Lung (tissue), 12 donors: ENCODE data around the gene PTPN14. TPM values are rescaled to one million over a fixed set of nuclear protein-coding genes. Genes with fewer than 3 reads are reported as not detected.

Experiments used
- ATAC-seq: fragments of 200-7000 bp; cut with Tn5 transposase; one replicate; pipeline ENCODE4 v1.9.1; 2020; ENCODE audit warnings: moderate number of reproducible peaks; ENCODE audit not compliant: insufficient read depth, low FRiP score
- DNase-seq, 3 donors: peaks; one replicate each; pipeline ENCODE4 v3.0.0-alpha.2; 2013 to 2017
- H3K27ac ChIP-seq, 2 donors: one replicate each; pipeline ENCODE4 v1.5.1; 2013; ENCODE audit warnings: mild to moderate bottlenecking in 2 of 2, moderate library complexity in 2 of 2, control low read depth in 1 of 2, inconsistent platforms in 1 of 2, low read depth in 1 of 2, low read length in 1 of 2
- H3K27me3 ChIP-seq, 3 donors: one replicate each; pipeline ENCODE4 v1.5.1; 2013; ENCODE audit warnings: low read length in 2 of 3; ENCODE audit not compliant: control insufficient read depth in 3 of 3, insufficient read depth in 3 of 3
- H3K36me3 ChIP-seq, 4 donors: one replicate each; pipeline ENCODE4 v1.5.1; 2013; ENCODE audit warnings: low read length in 4 of 4, mild to moderate bottlenecking in 1 of 4, moderate library complexity in 1 of 4; ENCODE audit not compliant: control insufficient read depth in 4 of 4, insufficient read depth in 4 of 4
- H3K4me1 ChIP-seq, 5 donors: one replicate each; pipeline ENCODE4 v1.5.1; 2013; ENCODE audit warnings: low read length in 5 of 5, mild to moderate bottlenecking in 2 of 5, moderate library complexity in 1 of 5; ENCODE audit not compliant: control insufficient read depth in 5 of 5, insufficient read depth in 5 of 5
- H3K4me3 ChIP-seq: one replicate; pipeline ENCODE4 v1.5.1; 2013; ENCODE audit warnings: mild to moderate bottlenecking, control low read depth, moderate library complexity
- H3K9ac ChIP-seq, 2 donors: one replicate each; pipeline ENCODE4 v1.5.1; 2013; ENCODE audit warnings: low read length in 2 of 2, control low read depth in 1 of 2; ENCODE audit not compliant: insufficient read depth in 1 of 2
- H3K9me3 ChIP-seq, 4 donors: one replicate each; pipeline ENCODE4 v1.5.1; 2013; ENCODE audit warnings: low read length in 3 of 4, mild to moderate bottlenecking in 1 of 4, moderate library complexity in 1 of 4; ENCODE audit not compliant: control insufficient read depth in 4 of 4, insufficient read depth in 3 of 4
- WGBS, 2 donors: extraction: QIAGEN DNeasy Blood & Tissue Kit; methylation state at CpG; one replicate each; pipeline ENCODE4 v1.1.7; 2013; 5-methylcytosine and 5-hydroxymethylcytosine counted together
- polyA plus RNA-seq, 2 donors: library from polyadenylated mRNA; stranded (reverse); fragments of 200-250 nt; gene quantifications; one replicate each; pipeline ENCODE4 v1.2.1, GENCODE V29; 2013
- total RNA-seq, 2 donors: library from RNA; depleted of rRNA in 1 of 2; stranded (reverse); fragments of >200 nt in 1 of 2; gene quantifications; one replicate each; pipeline ENCODE4 v1.2.1, GENCODE V29; 2014 to 2021
- TF ChIP-seq, protein P1 (sequence below): IDR thresholded peaks from 2 replicates; pipeline ENCODE4 v1.5.1; 2012; ENCODE audit warnings: mild to moderate bottlenecking; ENCODE audit errors: control extremely low read depth, extremely low read depth
- donor health status: control.
- donor health status: control.
- donor health status: Bipolar disorder and iron deficiency.
- donor health status: healthy.
- donor health status: DM: yes; HTN: yes; CAD: no.

PTPN14 gene
- total and polyA plus RNA-seq, 4 donors = 4.4 to 43.2 (median 15.2) TPM

DNA sequence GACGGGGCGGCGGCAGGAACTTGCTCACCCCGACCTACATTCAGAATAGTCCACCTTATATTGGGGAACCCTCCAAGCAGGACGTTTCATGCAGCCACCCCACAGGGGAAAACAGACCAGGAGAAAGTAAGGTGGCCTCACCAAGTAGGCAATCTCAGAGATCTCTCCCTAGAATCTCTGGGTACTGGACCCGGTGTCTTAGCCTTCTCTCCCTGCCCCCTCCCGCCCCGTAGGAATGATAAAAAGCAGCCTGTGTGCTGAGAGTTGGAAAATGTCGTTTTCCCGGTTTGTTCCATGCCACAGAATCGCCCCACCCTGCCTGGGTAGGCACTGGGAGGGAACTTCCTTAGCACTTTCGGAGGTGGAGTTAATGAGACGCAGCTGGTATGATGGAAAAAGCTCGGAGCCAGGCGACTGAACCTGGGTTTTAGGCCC lies 789 bp upstream of the PTPN14 start:
- peak overlapping the region; percentile 99 for H3K27ac ChIP-seq
- peaks cover 7 to 31% (median 19%) of the 10 kb centered on the region in 5 donors for H3K4me1 ChIP-seq
- ATAC-seq = peak; percentile 67
- peak overlapping the region; percentile 71 for H3K4me3 ChIP-seq
- H3K27me3 ChIP-seq = no peaks in the 10 kb centered on the region
- WGBS, 2 donors = 2% methylated on average over 15 of the region's 15 CpGs
- TF ChIP-seq, protein P1, sequence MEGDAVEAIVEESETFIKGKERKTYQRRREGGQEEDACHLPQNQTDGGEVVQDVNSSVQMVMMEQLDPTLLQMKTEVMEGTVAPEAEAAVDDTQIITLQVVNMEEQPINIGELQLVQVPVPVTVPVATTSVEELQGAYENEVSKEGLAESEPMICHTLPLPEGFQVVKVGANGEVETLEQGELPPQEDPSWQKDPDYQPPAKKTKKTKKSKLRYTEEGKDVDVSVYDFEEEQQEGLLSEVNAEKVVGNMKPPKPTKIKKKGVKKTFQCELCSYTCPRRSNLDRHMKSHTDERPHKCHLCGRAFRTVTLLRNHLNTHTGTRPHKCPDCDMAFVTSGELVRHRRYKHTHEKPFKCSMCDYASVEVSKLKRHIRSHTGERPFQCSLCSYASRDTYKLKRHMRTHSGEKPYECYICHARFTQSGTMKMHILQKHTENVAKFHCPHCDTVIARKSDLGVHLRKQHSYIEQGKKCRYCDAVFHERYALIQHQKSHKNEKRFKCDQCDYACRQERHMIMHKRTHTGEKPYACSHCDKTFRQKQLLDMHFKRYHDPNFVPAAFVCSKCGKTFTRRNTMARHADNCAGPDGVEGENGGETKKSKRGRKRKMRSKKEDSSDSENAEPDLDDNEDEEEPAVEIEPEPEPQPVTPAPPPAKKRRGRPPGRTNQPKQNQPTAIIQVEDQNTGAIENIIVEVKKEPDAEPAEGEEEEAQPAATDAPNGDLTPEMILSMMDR = no peak
- H3K36me3 ChIP-seq = no peaks in the 10 kb centered on the region
- peak; percentile 90 to 95 (median 94) for DNase-seq
- no peaks in the 10 kb centered on the region for H3K9me3 ChIP-seq
- peak overlapping the region; percentile 96 to 99 for H3K9ac ChIP-seq

DNA sequence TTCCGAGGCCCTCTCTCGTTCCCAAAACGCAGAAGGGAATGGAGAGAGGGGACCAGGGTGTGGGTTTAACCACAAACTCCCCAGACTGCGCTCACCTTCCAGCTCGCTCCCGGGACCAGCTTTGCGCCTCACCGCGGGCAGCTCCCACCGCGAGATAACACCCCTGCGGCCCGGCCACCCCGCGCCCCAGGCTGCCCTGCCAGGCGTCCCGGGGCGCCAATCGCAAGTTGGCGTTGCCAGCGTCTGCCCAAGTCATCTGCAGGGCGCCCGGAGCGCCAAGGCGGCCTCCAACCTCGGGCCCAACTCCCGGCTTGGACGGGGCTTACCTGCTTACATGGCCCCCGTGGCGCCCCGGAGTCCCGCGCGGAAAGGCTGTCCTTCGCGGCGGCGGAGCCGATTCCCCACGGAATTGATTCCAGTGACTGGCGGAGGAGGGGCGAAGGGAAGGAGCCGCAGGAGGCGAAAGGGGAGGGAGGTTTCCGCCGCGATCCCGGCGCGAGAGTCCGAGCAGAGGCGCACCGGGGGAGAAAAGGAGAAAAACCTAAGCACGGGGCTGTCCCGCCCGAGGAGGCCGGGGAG lies 456 bp downstream of the PTPN14 start:
- H3K4me1 ChIP-seq = peaks cover 8 to 32% (median 19%) of the 10 kb centered on the region in 5 donors
- DNase-seq (no peak), ATAC-seq (peak; percentile 32)
- H3K36me3 ChIP-seq = no peaks in the 10 kb centered on the region
- 0 to 1% methylated on average over 56 to 57 of the region's 57 CpGs for WGBS, 2 donors
- no peaks in the 10 kb centered on the region for H3K9me3 ChIP-seq
- peak overlapping the region; percentile 71 for H3K4me3 ChIP-seq
- H3K27me3 ChIP-seq = no peaks in the 10 kb centered on the region
- TF ChIP-seq, protein P1 = no peak
- peak overlapping the region; percentile 70 to 94 for H3K9ac ChIP-seq
- peak overlapping the region; percentile 98 to 99 for H3K27ac ChIP-seq

DNA sequence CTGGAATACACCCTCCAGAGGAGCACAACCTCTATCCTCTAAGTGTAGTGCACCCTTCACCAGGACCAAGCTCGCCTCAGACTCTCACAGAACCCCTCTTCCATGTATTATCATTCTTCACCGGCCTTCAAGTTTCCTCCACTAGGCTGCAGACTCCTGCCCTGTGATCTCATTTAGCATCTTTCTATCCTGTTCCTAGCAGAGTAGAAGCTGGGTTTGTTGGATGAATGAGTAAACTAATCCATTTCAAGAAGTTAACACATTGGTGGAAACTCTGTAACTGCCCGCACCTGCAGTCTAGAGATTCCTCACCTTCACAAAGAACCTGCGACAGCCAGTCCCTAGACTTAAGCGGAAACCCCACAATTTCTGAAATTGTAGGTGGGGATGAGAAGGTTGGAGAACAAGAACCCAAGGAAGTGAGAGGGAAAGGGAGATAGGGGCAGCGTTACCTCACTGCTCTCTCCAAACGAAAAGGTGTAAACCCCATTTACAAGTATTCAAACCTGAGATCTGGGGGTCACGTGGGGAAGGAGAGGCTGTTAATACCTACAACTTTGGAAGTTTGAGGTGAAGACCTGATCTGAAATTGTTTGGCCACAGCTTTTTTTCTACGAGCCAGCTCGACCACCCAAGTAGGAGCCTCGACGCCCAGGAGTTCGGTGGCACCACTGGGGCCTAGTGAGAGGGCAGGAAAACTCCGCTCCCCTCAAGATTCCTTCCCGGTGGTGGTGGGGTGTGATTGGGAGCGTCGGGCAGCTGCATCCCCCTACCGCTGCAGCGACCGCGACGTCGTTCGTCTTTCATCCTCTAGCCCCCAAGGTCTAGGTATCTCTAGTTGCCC lies 1.2 kb downstream of the PTPN14 start:
- ATAC-seq (no peak), DNase-seq (peak; percentile 41 to 51 (median 46))
- Histone ChIP-seq H3K27ac (peak overlapping the region; percentile 98 to 99), H3K9ac (peak overlapping the region; percentile 70 to 94), H3K4me1 (peaks cover 8 to 32% (median 19%) of the 10 kb centered on the region in 5 donors), H3K4me3 (peak overlapping the region; percentile 71), H3K9me3 (no peaks in the 10 kb centered on the region), H3K27me3 (no peaks in the 10 kb centered on the region), H3K36me3 (no peaks in the 10 kb centered on the region)
- TF ChIP-seq, protein P1 = no peak
- 33 to 37% methylated on average over 24 of the region's 24 CpGs for WGBS, 2 donors
